Neuron (in vitro differentiated cells): ENCODE measurements around the gene PEX11A.

Experiments used
- H2AFZ ChIP-seq: one replicate; pipeline ENCODE4 v1.6.1; 2013; ENCODE audit warnings: low read depth, mild to moderate bottlenecking, inconsistent platforms, low read length, moderate library complexity
- H3K27me3 ChIP-seq: one replicate; pipeline ENCODE4 v1.6.1; 2013; ENCODE audit warnings: low read length; ENCODE audit not compliant: insufficient read depth
- H3K36me3 ChIP-seq: one replicate; pipeline ENCODE4 v1.6.1; 2013; ENCODE audit warnings: low read length; ENCODE audit not compliant: insufficient read depth
- H3K4me1 ChIP-seq: one replicate; pipeline ENCODE4 v1.6.1; 2013; ENCODE audit warnings: low read length; ENCODE audit not compliant: insufficient read depth
- H3K4me3 ChIP-seq: 2 replicates; pipeline ENCODE4 v1.5.1; 2013; ENCODE audit warnings: mild to moderate bottlenecking, low read length, moderate library complexity
- H3K9me3 ChIP-seq: one replicate; pipeline ENCODE4 v1.6.1; 2013; ENCODE audit warnings: low read length

The PEX11A gene

DNA sequence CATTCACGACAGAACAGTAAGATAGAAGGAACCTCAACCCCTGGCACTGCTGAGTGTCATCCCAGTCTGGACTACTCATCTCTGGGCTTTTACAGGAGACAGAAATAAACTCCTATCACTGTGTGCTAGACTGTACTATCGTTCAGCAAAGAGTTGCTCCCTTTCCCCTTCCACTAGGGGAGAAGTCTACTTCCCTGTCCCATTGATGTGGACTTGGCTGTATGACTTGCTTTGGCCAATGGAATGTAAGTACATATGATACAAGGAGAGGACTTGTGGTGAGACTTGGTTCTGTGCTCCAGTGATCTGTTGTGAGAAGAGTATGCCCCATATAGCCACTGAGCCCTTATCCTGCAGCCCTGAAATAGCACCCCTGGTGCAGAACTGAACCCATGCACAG lies 30.0 kb downstream of the PEX11A start:
- Histone ChIP-seq H3K36me3 (no peaks in the 10 kb centered on the region), H2AFZ (no peak overlapping the region), H3K4me3 (no peak overlapping the region), H3K4me1 (peaks cover 8% of the 10 kb centered on the region), H3K9me3 (no peaks in the 10 kb centered on the region), H3K27me3 (peaks cover 11% of the 10 kb centered on the region)

DNA sequence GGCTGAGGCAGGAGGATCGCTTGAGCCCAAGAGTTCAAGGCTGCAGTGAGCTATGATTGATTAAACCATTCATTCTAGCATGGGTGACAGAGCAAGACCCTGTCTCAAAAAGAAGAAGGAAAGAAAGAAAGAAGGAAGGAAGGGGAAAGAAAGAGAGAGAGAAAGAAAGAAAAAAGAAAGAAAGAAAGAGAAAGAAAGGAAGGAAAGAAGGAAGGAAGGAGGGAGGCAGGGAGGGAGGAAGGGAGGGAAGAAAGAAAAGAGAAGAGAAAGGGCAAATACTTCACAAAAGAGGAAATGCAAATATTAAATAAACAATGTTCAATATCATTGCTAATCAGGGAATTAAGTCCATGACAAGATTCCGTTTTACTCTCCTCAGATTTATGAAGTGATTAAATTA lies 31.3 kb downstream of the PEX11A start:
- no peak overlapping the region for H3K4me3 ChIP-seq
- H3K4me1 ChIP-seq, result peaks cover 3% of the 10 kb centered on the region
- H3K9me3 ChIP-seq, result no peaks in the 10 kb centered on the region
- peaks cover 11% of the 10 kb centered on the region for H3K27me3 ChIP-seq
- no peaks in the 10 kb centered on the region for H3K36me3 ChIP-seq
- no peak overlapping the region for H2AFZ ChIP-seq

GRCh38 chr15:89657686-89658200 lies 32.8 kb downstream of the PEX11A start:
- Histone ChIP-seq H3K9me3 (no peaks in the 10 kb centered on the region), H3K27me3 (peaks cover 11% of the 10 kb centered on the region), H3K4me1 (peaks cover 4% of the 10 kb centered on the region), H3K4me3 (no peak overlapping the region), H2AFZ (no peak overlapping the region), H3K36me3 (no peaks in the 10 kb centered on the region)

GRCh38 chr15:89656116-89656815 lies 34.3 kb downstream of the PEX11A start:
- H3K4me3 ChIP-seq, result no peak overlapping the region
- no peaks in the 10 kb centered on the region for H3K36me3 ChIP-seq
- no peaks in the 10 kb centered on the region for H3K9me3 ChIP-seq
- peaks cover 4% of the 10 kb centered on the region for H3K4me1 ChIP-seq
- no peak overlapping the region for H2AFZ ChIP-seq
- H3K27me3 ChIP-seq, result peaks cover 6% of the 10 kb centered on the region

DNA sequence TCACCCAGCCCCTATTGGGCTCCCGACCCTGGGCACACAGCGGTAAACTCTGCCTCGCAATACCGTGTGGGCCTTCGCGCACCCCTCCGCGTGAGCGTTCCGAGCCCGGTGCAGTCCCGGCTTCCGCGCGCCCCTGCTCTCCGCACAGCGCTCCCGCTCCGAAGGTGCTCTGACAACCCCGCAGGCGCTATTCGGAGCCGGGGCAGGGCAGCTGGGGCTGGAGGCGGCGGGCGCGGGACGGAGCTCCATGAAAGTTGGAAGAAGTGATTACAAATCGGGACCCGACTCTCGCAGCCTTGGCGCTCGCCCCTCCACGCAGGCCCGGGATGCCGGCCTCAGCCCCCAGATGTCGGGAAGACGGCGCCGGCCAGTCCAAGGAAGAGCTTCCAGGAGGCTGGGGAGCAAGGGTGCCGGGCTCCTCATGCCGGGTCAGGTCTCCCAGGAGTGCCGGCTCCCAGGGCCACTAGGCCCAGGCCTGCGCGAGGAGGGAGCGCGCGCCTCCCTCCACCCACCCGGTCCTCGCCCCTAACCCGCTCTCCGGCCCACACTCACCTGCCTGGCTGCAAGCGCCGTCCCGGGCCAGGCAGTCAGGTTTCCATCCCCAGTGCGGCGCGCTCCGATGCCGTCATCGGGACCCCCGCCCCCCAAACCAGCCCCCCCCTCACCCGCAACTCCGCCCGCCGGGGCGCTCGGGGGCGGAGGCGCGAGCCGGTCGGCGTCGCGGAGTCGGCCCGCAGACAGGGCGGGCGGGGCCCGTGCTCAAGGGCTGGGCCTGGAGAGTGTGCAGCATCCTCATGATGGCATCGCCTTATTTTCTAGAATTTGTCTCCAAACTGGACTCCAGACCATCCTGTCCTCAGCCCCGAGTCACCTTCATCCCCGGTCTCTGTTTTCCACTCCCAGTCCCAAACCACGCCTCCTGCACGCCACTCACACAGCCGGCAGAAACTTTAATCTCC lies 35.4 kb downstream of the PEX11A start, which contains the start of gene KIF7:
Gene KIF7, minus strand, starts transcription at position 621 of the 959 bp plus-strand sequence. CDS start 2,537 bp downstream, outside the sequence.
- H3K36me3 ChIP-seq, result peaks cover 3% of the 10 kb centered on the region
- H3K4me1 ChIP-seq, result peaks cover 4% of the 10 kb centered on the region
- H3K27me3 ChIP-seq, result peaks cover 3% of the 10 kb centered on the region
- no peaks in the 10 kb centered on the region for H3K9me3 ChIP-seq
- H2AFZ ChIP-seq, result peak within 1 kb of the TSS; percentile 96
- peak within 1 kb of the TSS; percentile 81 for H3K4me3 ChIP-seq

GRCh38 chr15:89654301-89654761 lies 36.2 kb downstream of the PEX11A start:
- peak overlapping the region; percentile 96 for H2AFZ ChIP-seq
- peaks cover 3% of the 10 kb centered on the region for H3K36me3 ChIP-seq
- peaks cover 4% of the 10 kb centered on the region for H3K4me1 ChIP-seq
- H3K4me3 ChIP-seq, result peak overlapping the region; percentile 81
- H3K27me3 ChIP-seq, result peaks cover 3% of the 10 kb centered on the region
- no peaks in the 10 kb centered on the region for H3K9me3 ChIP-seq

DNA sequence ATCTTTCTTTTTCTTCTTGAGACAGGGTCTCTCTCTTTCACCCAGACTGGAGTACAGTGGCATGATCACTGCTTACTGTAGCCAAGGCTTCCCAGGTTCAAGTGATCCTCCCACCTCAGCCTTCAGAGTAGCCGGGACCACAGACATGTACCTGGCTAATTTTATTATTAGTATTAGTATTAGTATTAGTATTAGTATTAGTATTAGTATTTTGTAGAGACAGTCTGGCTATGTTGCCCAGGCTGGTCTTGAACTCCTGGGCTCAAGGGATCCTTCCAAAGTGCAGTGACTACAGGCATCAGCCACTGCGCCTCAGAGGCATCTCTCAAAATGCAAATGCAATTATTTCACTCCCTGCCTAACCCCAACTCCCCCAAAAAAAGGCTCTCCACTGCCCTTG lies 37.0 kb downstream of the PEX11A start:
- peaks cover 4% of the 10 kb centered on the region for H3K4me1 ChIP-seq

DNA sequence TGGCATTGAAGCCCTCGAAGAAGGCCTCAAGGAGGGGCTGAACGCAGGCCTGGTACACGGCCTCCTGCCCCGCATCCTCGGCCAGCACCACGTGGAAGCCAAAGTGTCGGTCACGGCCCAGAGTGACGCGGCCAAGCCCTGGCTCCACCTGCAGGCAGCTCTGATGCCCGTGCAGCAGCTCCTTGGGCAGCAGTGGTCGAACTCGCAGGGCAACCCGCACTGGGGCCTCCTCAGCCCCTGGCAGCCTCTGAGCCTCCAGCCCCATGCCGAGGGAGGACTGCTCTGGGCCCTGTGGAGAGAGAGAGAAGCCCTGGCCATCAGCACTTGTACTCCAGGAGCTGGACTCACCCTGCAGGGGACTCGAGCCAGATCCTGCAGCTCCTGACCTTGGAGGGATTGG lies 37.9 kb downstream of the PEX11A start:
- H3K27me3 ChIP-seq, result peaks cover 3% of the 10 kb centered on the region
- H3K4me1 ChIP-seq, result peaks cover 4% of the 10 kb centered on the region
- no peak overlapping the region for H3K4me3 ChIP-seq
- no peaks in the 10 kb centered on the region for H3K9me3 ChIP-seq
- no peak overlapping the region for H2AFZ ChIP-seq
- H3K36me3 ChIP-seq, result peaks cover 3% of the 10 kb centered on the region

More for the DNA sequence above, 37.0 kb downstream of the PEX11A start:
- Histone ChIP-seq H2AFZ (no peak overlapping the region), H3K4me3 (no peak overlapping the region), H3K27me3 (peaks cover 3% of the 10 kb centered on the region), H3K9me3 (no peaks in the 10 kb centered on the region), H3K36me3 (peaks cover 3% of the 10 kb centered on the region)

DNA sequence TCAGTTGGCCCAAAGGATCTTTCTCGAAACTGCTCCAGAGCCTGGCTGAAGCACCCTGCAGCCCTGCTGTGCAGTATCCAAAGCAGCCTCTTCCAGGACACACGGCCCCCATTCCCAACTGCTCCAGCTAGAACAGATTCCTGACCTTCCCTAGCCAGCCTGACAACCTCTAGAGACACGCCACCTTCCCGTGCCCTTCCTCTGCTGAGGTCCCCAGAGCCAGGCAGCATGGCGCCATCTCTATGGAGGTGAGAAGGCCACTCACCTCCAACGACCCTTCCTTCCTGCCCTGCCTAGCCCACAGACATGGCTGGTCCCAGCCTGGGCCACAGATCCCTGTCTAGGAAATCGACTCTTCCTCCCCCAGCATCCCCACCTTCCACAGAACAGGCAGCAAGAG lies 38.4 kb downstream of the PEX11A start:
- Histone ChIP-seq H3K4me1 (peaks cover 4% of the 10 kb centered on the region), H3K9me3 (no peaks in the 10 kb centered on the region), H3K4me3 (no peak overlapping the region), H3K36me3 (peaks cover 3% of the 10 kb centered on the region), H3K27me3 (peaks cover 3% of the 10 kb centered on the region), H2AFZ (no peak overlapping the region)

- Histone ChIP-seq H3K36me3 (peaks cover 13% of the 10 kb centered on the region), H3K4me1 (peaks cover 4% of the 10 kb centered on the region), H3K27me3 (no peaks in the 10 kb centered on the region)
These were observed 40.8 kb downstream of the PEX11A start for GRCh38 chr15:89649716-89650115.

GRCh38 chr15:89649013-89649625 lies 41.4 kb downstream of the PEX11A start:
- Histone ChIP-seq H3K4me1 (no peaks in the 10 kb centered on the region), H3K36me3 (peaks cover 16% of the 10 kb centered on the region), H2AFZ (no peak overlapping the region), H3K4me3 (no peak overlapping the region), H3K27me3 (no peaks in the 10 kb centered on the region), H3K9me3 (no peaks in the 10 kb centered on the region)

More at GRCh38 chr15:89649716-89650115, 40.8 kb downstream of the PEX11A start:
- H3K9me3 ChIP-seq, result no peaks in the 10 kb centered on the region
- no peak overlapping the region for H3K4me3 ChIP-seq
- no peak overlapping the region for H2AFZ ChIP-seq

- Histone ChIP-seq H3K36me3 (peaks cover 19% of the 10 kb centered on the region), H3K27me3 (no peaks in the 10 kb centered on the region), H3K4me1 (no peaks in the 10 kb centered on the region), H2AFZ (no peak overlapping the region), H3K9me3 (no peaks in the 10 kb centered on the region), H3K4me3 (no peak overlapping the region)
These were observed 42.2 kb downstream of the PEX11A start for GRCh38 chr15:89648106-89649012.
